H1 (cell line): ENCODE results near the gene ASB4. TPM values are rescaled to one million over a fixed set of nuclear protein-coding genes. Genes with fewer than 3 reads are reported as not detected.

ENCODE experiments used
- CTCF ChIA-PET: fragments of 300-600 bp; sonication (Branson Sonifier 250); formaldehyde crosslinking; loops from one replicate; lab custom pipeline; 2021; ENCODE audit not compliant: partially characterized antibody; lab: Charles Lee
- POLR2A ChIA-PET: fragments of 300-600 bp; sonication (Branson Sonifier 250); formaldehyde crosslinking; loops from one replicate; lab custom pipeline; 2021; ENCODE audit warnings: inconsistent platforms; ENCODE audit not compliant: partially characterized antibody; lab: Charles Lee
- DNase-seq, 2 experiments: peaks; one replicate each; pipeline versions ENCODE4 v3.0.0 to v3.0.0-alpha.2; 2010 to 2022; ENCODE audit warnings: low spot score in 2 of 2, low read depth in 1 of 2, mixed read lengths in 1 of 2
- FAIRE-seq: peaks from 2 replicates; lab custom pipeline; 2011; peaks lifted over from hg19 to GRCh38; lab: Jason Lieb, UNC
- H2AFZ ChIP-seq: 2 replicates; pipeline ENCODE4 v1.8.1; 2012; ENCODE audit warnings: low read length, inconsistent platforms
- H2AK5ac ChIP-seq: 2 replicates; pipeline ENCODE4 v1.6.1; 2013; ENCODE audit warnings: low read depth, low read length
- H2BK120ac ChIP-seq: replicated peaks from 2 replicates; pipeline ENCODE3; 2013; ENCODE audit warnings: low read depth, low read length, inconsistent platforms
- H2BK12ac ChIP-seq: 2 replicates; pipeline ENCODE4 v1.6.1; 2013; ENCODE audit warnings: low read depth, low read length
- H2BK15ac ChIP-seq: 2 replicates; pipeline ENCODE4 v1.6.1; 2013; ENCODE audit warnings: low read length
- H2BK20ac ChIP-seq: 2 replicates; pipeline ENCODE4 v1.6.1; 2013; ENCODE audit warnings: low read length
- H2BK5ac ChIP-seq: 2 replicates; pipeline ENCODE4 v1.6.1; 2013; ENCODE audit warnings: low read depth, low read length
- H3K14ac ChIP-seq: 2 replicates; pipeline ENCODE4 v1.6.1; 2013; ENCODE audit warnings: inconsistent platforms; ENCODE audit not compliant: insufficient read length
- H3K18ac ChIP-seq: 2 replicates; pipeline ENCODE4 v1.6.1; 2013; ENCODE audit warnings: low read length; ENCODE audit errors: extremely low read depth
- H3K23ac ChIP-seq: 2 replicates; pipeline ENCODE4 v1.6.1; 2013; ENCODE audit warnings: inconsistent platforms; ENCODE audit not compliant: insufficient read length
- H3K23me2 ChIP-seq: 2 replicates; pipeline ENCODE4 v1.6.1; 2013; ENCODE audit warnings: low read depth, low read length
- H3K27ac ChIP-seq: 2 replicates; pipeline ENCODE4 v1.6.1; 2011; ENCODE audit warnings: low read depth, low read length, inconsistent platforms
- H3K27me3 ChIP-seq, 4 experiments: replicated peaks in 1 of 4; 1 replicate in 1 of 4; 2 replicates in 3 of 4; pipeline versions ENCODE4 v1.6.1 to v1.8.1; 2011 to 2013; ENCODE audit warnings: low read length in 3 of 4, mild to moderate bottlenecking in 3 of 4, inconsistent platforms in 2 of 4, mixed read lengths in 2 of 4, moderate library complexity in 1 of 4; ENCODE audit not compliant: control insufficient read depth in 3 of 4, insufficient read depth in 3 of 4; ENCODE audit errors: extremely low read depth in 1 of 4
- H3K36me3 ChIP-seq, 4 experiments: 2 replicates each; pipeline versions ENCODE4 v1.6.1 to v1.8.1; 2011 to 2013; ENCODE audit warnings: mild to moderate bottlenecking in 4 of 4, low read length in 3 of 4, moderate library complexity in 2 of 4, control low read depth in 1 of 4, inconsistent platforms in 1 of 4; ENCODE audit not compliant: insufficient read depth in 4 of 4, control insufficient read depth in 2 of 4
- H3K4ac ChIP-seq: replicated peaks from 2 replicates; pipeline ENCODE3; 2013; ENCODE audit warnings: low read length, low read depth, mixed read lengths, inconsistent platforms; ENCODE audit not compliant: insufficient read length
- H3K4me1 ChIP-seq, 4 experiments: replicated peaks in 1 of 4; 1 replicate in 1 of 4; 2 replicates in 3 of 4; pipeline versions ENCODE4 v1.6.1 to v1.8.1; 2011 to 2013; ENCODE audit warnings: low read length in 3 of 4, inconsistent platforms in 2 of 4, mixed read lengths in 1 of 4; ENCODE audit not compliant: insufficient read depth in 4 of 4, control insufficient read depth in 3 of 4
- H3K4me2 ChIP-seq, 2 experiments: 2 replicates each; pipeline versions ENCODE4 v1.6.1 to v1.8.1; 2011 to 2013; ENCODE audit warnings: low read depth in 2 of 2, low read length in 2 of 2, control low read depth in 1 of 2, inconsistent platforms in 1 of 2, mild to moderate bottlenecking in 1 of 2; ENCODE audit not compliant: insufficient read depth in 1 of 2
- H3K4me3 ChIP-seq, 4 experiments: fragments of 200-600, 300-600 bp in 1 of 4; sonication (generic), shearing (Covaris generic), sonication (Bioruptor Twin) in 1 of 4; 2 replicates each; pipeline versions ENCODE4 v1.5.1 to v1.8.1; 2011 to 2016; ENCODE audit warnings: low read length in 4 of 4, low read depth in 3 of 4, control low read depth in 2 of 4, inconsistent platforms in 2 of 4, mild to moderate bottlenecking in 2 of 4, mixed read lengths in 1 of 4, moderate library complexity in 1 of 4; ENCODE audit not compliant: insufficient read depth in 2 of 4; ENCODE audit errors: extremely low read depth in 1 of 4
- H3K56ac ChIP-seq: replicated peaks from 2 replicates; pipeline ENCODE3; 2013; ENCODE audit warnings: low read depth, mild to moderate bottlenecking, mixed read lengths, low read length, inconsistent platforms; ENCODE audit not compliant: insufficient read length
- H3K79me1 ChIP-seq: 2 replicates; pipeline ENCODE4 v1.6.1; 2013; ENCODE audit warnings: low read depth, low read length, control low read depth
- H3K79me2 ChIP-seq, 2 experiments: 2 replicates each; pipeline versions ENCODE4 v1.6.1 to v1.8.1; 2012 to 2013; ENCODE audit warnings: low read length in 2 of 2, mild to moderate bottlenecking in 2 of 2, inconsistent platforms in 1 of 2; ENCODE audit not compliant: insufficient read depth in 2 of 2, control insufficient read depth in 1 of 2
- H3K9ac ChIP-seq, 4 experiments: replicated peaks in 1 of 4; 1 replicate in 1 of 4; 2 replicates in 3 of 4; pipeline versions ENCODE4 v1.6.1 to v1.8.1; 2011 to 2013; ENCODE audit warnings: low read depth in 3 of 4, low read length in 3 of 4, control low read depth in 2 of 4, mild to moderate bottlenecking in 2 of 4, moderate library complexity in 2 of 4, inconsistent platforms in 1 of 4; ENCODE audit errors: extremely low read depth in 1 of 4
- H3K9me3 ChIP-seq, 2 experiments: 2 replicates each; pipeline versions ENCODE4 v1.6.1 to v1.8.1; 2012 to 2013; ENCODE audit warnings: mild to moderate bottlenecking in 2 of 2, moderate library complexity in 2 of 2, control low read depth in 1 of 2, inconsistent platforms in 1 of 2, low read depth in 1 of 2, low read length in 1 of 2, mixed read lengths in 1 of 2; ENCODE audit not compliant: insufficient read depth in 2 of 2
- H4K20me1 ChIP-seq, 2 experiments: replicated peaks in 1 of 2; 2 replicates each; pipeline versions ENCODE3 to v1.8.1; 2011 to 2013; ENCODE audit warnings: inconsistent platforms in 2 of 2, low read length in 2 of 2, mild to moderate bottlenecking in 1 of 2; ENCODE audit not compliant: insufficient read depth in 2 of 2, control insufficient read depth in 1 of 2
- H4K5ac ChIP-seq: 2 replicates; pipeline ENCODE4 v1.6.1; 2013; ENCODE audit warnings: low read length, low read depth, mixed read lengths, inconsistent platforms; ENCODE audit not compliant: insufficient read length
- H4K8ac ChIP-seq: 2 replicates; pipeline ENCODE4 v1.8.0; 2013; ENCODE audit warnings: mild to moderate bottlenecking, moderate library complexity, low read length, inconsistent platforms; ENCODE audit not compliant: insufficient read depth; ENCODE audit errors: extremely low read depth
- H4K91ac ChIP-seq: replicated peaks from 2 replicates; pipeline ENCODE3; 2013; ENCODE audit warnings: low read length, mixed read lengths, inconsistent platforms; ENCODE audit not compliant: insufficient read length
- BRCA1 ChIP-seq: IDR thresholded peaks from 2 replicates; pipeline ENCODE4 v1.6.1; 2012; ENCODE audit warnings: low read depth, low read length, improper control_type of control experiment
- EZH2 ChIP-seq: fragments of 200-600 bp; sonication (generic); IDR thresholded peaks from 2 replicates; pipeline ENCODE4 v1.7.1; 2012; ENCODE audit warnings: low read depth, mild to moderate bottlenecking, moderate library complexity, low read length, inconsistent platforms; ENCODE audit not compliant: severe bottlenecking
- HDAC6 ChIP-seq: IDR thresholded peaks from one replicate; pipeline ENCODE4 v1.7.1; 2012; ENCODE audit warnings: low read depth, mild to moderate bottlenecking, inconsistent platforms, low read length, moderate library complexity
- RFX5 ChIP-seq: IDR thresholded peaks from 2 replicates; pipeline ENCODE4 v1.6.1; 2011; ENCODE audit warnings: low read depth, low read length, improper control_type of control experiment, borderline replicate concordance
- SIX5 ChIP-seq: IDR thresholded peaks from 2 replicates; pipeline ENCODE4 v1.6.1; 2011; ENCODE audit warnings: mild to moderate bottlenecking, low read depth, low read length
- YY1 ChIP-seq: IDR thresholded peaks from 2 replicates; pipeline ENCODE4 v1.6.1; 2011; ENCODE audit warnings: low read depth, mild to moderate bottlenecking, low read length
- ZNF274 ChIP-seq: IDR thresholded peaks from 2 replicates; pipeline ENCODE4 v1.7.0; 2012; ENCODE audit warnings: low read length, borderline replicate concordance; ENCODE audit errors: extremely low read depth
- WGBS, 2 experiments: shearing (Covaris generic) in 1 of 2; methylation state at CpG; one replicate each; pipeline versions ENCODE4 v1.1.6 to v1.1.7; 2013 to 2015; ENCODE audit warnings: low lambda C conversion rate in 2 of 2, mixed read lengths in 2 of 2, inconsistent platforms in 1 of 2, low coverage in 1 of 2, missing lambda C conversion rate in 1 of 2; ENCODE audit not compliant: insufficient replicate concordance in 2 of 2, insufficient coverage in 1 of 2, insufficient read length in 1 of 2; ENCODE audit errors: extremely low coverage in 1 of 2, missing lambda C conversion rate in 1 of 2; 5-methylcytosine and 5-hydroxymethylcytosine counted together
- long read RNA-seq, 2 experiments: library from RNA in 1 of 2; library from capped mRNA in 1 of 2; stranded (forward); transcript quantifications; one replicate each; pipeline ENCODE4 v2.0.0, GENCODE V29; 2021; ENCODE audit warnings: inconsistent platforms in 1 of 2
- polyA minus RNA-seq, 3 experiments: library from RNA; depleted of rRNA, polyadenylated mRNA; stranded (reverse); fragments of >200 nt; gene quantifications; 1 replicate in 2 of 3; 2 replicates in 1 of 3; pipeline ENCODE4 v1.2.3, GENCODE V29; 2011
- polyA plus RNA-seq, 7 experiments: library from polyadenylated mRNA; depleted of rRNA in 3 of 7; stranded (reverse) in 5 of 7; unstranded in 2 of 7; fragments of >200 nt in 5 of 7; fragments of 200-250 nt in 2 of 7; gene quantifications; 1 replicate in 5 of 7; 2 replicates in 1 of 7; 4 replicates in 1 of 7; pipeline versions ENCODE4 v1.2.1 to v1.2.3, GENCODE V29; 2011 to 2013; ENCODE audit warnings: missing spikeins in 2 of 7, mixed read lengths in 2 of 7
- total RNA-seq: library from RNA; stranded (reverse); fragmentation: NEBNext Ultra II Directional; extraction: Animal tissue kit (Norgen Biotek cat#: 25700); gene quantifications from 2 replicates; pipeline ENCODE4 v1.2.1, GENCODE V29; 2021

ASB4 gene
- total RNA-seq, result not detected in 2 replicates
- not detected in 2 replicates for polyA plus RNA-seq (2011; rRNA removed)
- not detected for polyA plus RNA-seq (2011; cell fraction: cytosol; rRNA removed)
- not detected for polyA plus RNA-seq (2011; cell fraction: nucleus; rRNA removed)
- not detected in 4 replicates for polyA plus RNA-seq (2012, experiment 1 of 2)
- not detected for polyA plus RNA-seq (2012, experiment 2 of 2)
- not detected for polyA plus RNA-seq (2013, experiment 1 of 2)
- polyA plus RNA-seq (2013, experiment 2 of 2), result not detected
- polyA minus RNA-seq (2011; rRNA and poly(A)+ RNA removed), result not detected in 2 replicates
- polyA minus RNA-seq (2011; cell fraction: cytosol; rRNA and poly(A)+ RNA removed), result not detected
- not detected for polyA minus RNA-seq (2011; cell fraction: nucleus; rRNA and poly(A)+ RNA removed)
- long read RNA-seq, experiment 1, result 0 reads
- long read RNA-seq, experiment 2, result 0 reads

- FAIRE-seq, result no peak
- TF ChIP-seq RFX5, result no peak
- no peak for TF ChIP-seq ZNF274
- no peak for TF ChIP-seq SIX5
- TF ChIP-seq EZH2, result no peak
- TF ChIP-seq YY1, result no peak
- no peak for TF ChIP-seq BRCA1
- no peak for TF ChIP-seq HDAC6
Observed at GRCh38 chr7:95485391-95486123, at the start of gene ASB4. Gene ASB4, plus strand, starts transcription at chr7:95485943. Its CDS starts 29 bp downstream, at chr7:95485972.

More at GRCh38 chr7:95485391-95486123, at the start of gene ASB4:
- H3K9ac ChIP-seq, result no peak within 1 kb of the TSS
- ChIA-PET CTCF (interaction anchor here (1.0 to 2.4 kb wide), 5 partner anchors 9 to 204 kb away, joined by 3 to 10 read pairs (median 8); no protein-coding TSS in a partner anchor), POLR2A (interaction anchor here (1.8 kb wide), 1 partner anchor 50 kb away, joined by 4 read pairs; the partner anchor contains the start of gene PON2)
- no peak within 1 kb of the TSS; the same call in 1 of the 2 replicates for H4K8ac ChIP-seq
- H4K91ac ChIP-seq, result no peak within 1 kb of the TSS
- H2BK120ac ChIP-seq, result no peak within 1 kb of the TSS
- H3K23ac ChIP-seq, result no peak within 1 kb of the TSS
- H3K23me2 ChIP-seq, result no peaks in the 10 kb centered on the region
- H3K4ac ChIP-seq, result no peak within 1 kb of the TSS
- H3K79me1 ChIP-seq, result no peaks in the 10 kb centered on the region
- no peak within 1 kb of the TSS for H3K18ac ChIP-seq
- 91% methylated on average over 12 of the region's 12 CpGs; no CpG with 5 or more reads in 1 of the 2 experiments for WGBS, 2 experiments
- no peak for DNase-seq
- H2AK5ac ChIP-seq, result no peak within 1 kb of the TSS
- H2BK5ac ChIP-seq, result no peak within 1 kb of the TSS
- no peaks in the 10 kb centered on the region for H3K9me3 ChIP-seq
- no peak within 1 kb of the TSS for H3K4me2 ChIP-seq
- no peak within 1 kb of the TSS for H3K14ac ChIP-seq
- H2BK15ac ChIP-seq, result no peak within 1 kb of the TSS
- H3K27ac ChIP-seq, result no peak within 1 kb of the TSS
- no peaks in the 10 kb centered on the region for H3K36me3 ChIP-seq
- no peaks in the 10 kb centered on the region for H3K27me3 ChIP-seq
- H3K4me3 ChIP-seq, result no peak within 1 kb of the TSS
- no peak within 1 kb of the TSS for H2AFZ ChIP-seq
- no peaks in the 10 kb centered on the region for H3K4me1 ChIP-seq
- H3K56ac ChIP-seq, result no peak within 1 kb of the TSS
- H4K20me1 ChIP-seq, result no peaks in the 10 kb centered on the region
- H3K79me2 ChIP-seq, result no peaks in the 10 kb centered on the region
- H2BK12ac ChIP-seq, result no peak within 1 kb of the TSS
- H2BK20ac ChIP-seq, result no peak within 1 kb of the TSS
- no peak within 1 kb of the TSS for H4K5ac ChIP-seq
